DND-41 (cell line): Measurements from ENCODE around the gene PIP5KL1.

Source experiments
- ATAC-seq: fragments of 200-7000 bp; cut with Tn5 transposase; 3 replicates; pipeline ENCODE4 v1.9.1; 2021; ENCODE audit warnings: low read depth; ENCODE audit not compliant: insufficient read depth
- DNase-seq: peaks from one replicate; pipeline ENCODE4 v3.0.0-alpha.2; 2020
- H2AFZ ChIP-seq: 2 replicates; pipeline ENCODE4 v1.6.0; 2012; ENCODE audit warnings: low read depth, low read length
- H3K27ac ChIP-seq: 2 replicates; pipeline ENCODE4 v1.5.1; 2012; ENCODE audit warnings: low read length, inconsistent platforms
- H3K27me3 ChIP-seq: fragments of 200-600 bp; sonication (generic); 2 replicates; pipeline ENCODE4 v1.6.0; 2012; ENCODE audit warnings: low read length, mild to moderate bottlenecking, inconsistent platforms; ENCODE audit not compliant: insufficient read depth, poor library complexity
- H3K36me3 ChIP-seq: 2 replicates; pipeline ENCODE4 v1.5.1; 2012; ENCODE audit warnings: low read length, inconsistent platforms; ENCODE audit not compliant: insufficient read depth
- H3K4me1 ChIP-seq: 2 replicates; pipeline ENCODE4 v1.5.1; 2012; ENCODE audit warnings: mild to moderate bottlenecking, low read length; ENCODE audit not compliant: insufficient read depth
- H3K4me2 ChIP-seq: 2 replicates; pipeline ENCODE4 v1.6.0; 2012; ENCODE audit warnings: mild to moderate bottlenecking, moderate library complexity, low read length, inconsistent platforms; ENCODE audit not compliant: insufficient read depth
- H3K4me3 ChIP-seq, 2 experiments: fragments of 200-600 bp in 1 of 2; shearing (Covaris generic) in 1 of 2; 2 replicates each; pipeline ENCODE4 v1.5.1; 2012 to 2016; ENCODE audit warnings: inconsistent platforms in 2 of 2, low read length in 2 of 2, mild to moderate bottlenecking in 2 of 2, low read depth in 1 of 2, moderate library complexity in 1 of 2
- H3K79me2 ChIP-seq: 2 replicates; pipeline ENCODE4 v1.6.0; 2012; ENCODE audit warnings: low read length, inconsistent platforms; ENCODE audit not compliant: insufficient read depth
- H3K9ac ChIP-seq: 2 replicates; pipeline ENCODE4 v1.6.0; 2012; ENCODE audit warnings: low read depth, mild to moderate bottlenecking, inconsistent platforms, low read length, moderate library complexity
- H3K9me3 ChIP-seq: 2 replicates; pipeline ENCODE4 v1.5.1; 2012; ENCODE audit warnings: low read length, moderate library complexity, mild to moderate bottlenecking, inconsistent platforms; ENCODE audit not compliant: insufficient read depth, severe bottlenecking
- H4K20me1 ChIP-seq: 2 replicates; pipeline ENCODE4 v1.6.0; 2012; ENCODE audit warnings: low read length; ENCODE audit not compliant: insufficient read depth
- CTCF ChIP-seq: IDR thresholded peaks from 2 replicates; pipeline ENCODE4 v1.5.1; 2012; ENCODE audit warnings: borderline replicate concordance, low read length, moderate library complexity, mild to moderate bottlenecking; ENCODE audit not compliant: poor library complexity, severe bottlenecking; ENCODE audit errors: extremely low read depth
- EZH2 ChIP-seq: IDR thresholded peaks from 3 replicates; pipeline ENCODE4 v1.6.1; 2012; ENCODE audit warnings: borderline replicate concordance, low read depth, mild to moderate bottlenecking, moderate library complexity, low read length, inconsistent platforms; ENCODE audit not compliant: severe bottlenecking

The PIP5KL1 gene

GRCh38 chr9:127875306-127875966 lies 55.1 kb downstream of the PIP5KL1 start:
- no peak for TF ChIP-seq EZH2
- no peak for TF ChIP-seq CTCF
- Histone ChIP-seq H3K27me3 (no peaks in the 10 kb centered on the region), H3K4me3 (no peak overlapping the region), H3K79me2 (no peaks in the 10 kb centered on the region), H3K9ac (no peak overlapping the region), H3K4me1 (no peaks in the 10 kb centered on the region), H3K36me3 (no peaks in the 10 kb centered on the region), H2AFZ (no peak overlapping the region), H3K4me2 (no peak overlapping the region), H3K27ac (no peak overlapping the region), H4K20me1 (no peaks in the 10 kb centered on the region; the same call in 1 of the 2 replicates), H3K9me3 (no peaks in the 10 kb centered on the region)
- ATAC-seq (no peak), DNase-seq (no peak)

GRCh38 chr9:127874301-127875221 lies 56.0 kb downstream of the PIP5KL1 start:
- DNase-seq: no peak
- no peaks in the 10 kb centered on the region for H3K4me1 ChIP-seq
- no peak overlapping the region for H3K27ac ChIP-seq
- H3K79me2 ChIP-seq: no peaks in the 10 kb centered on the region
- H3K27me3 ChIP-seq: no peaks in the 10 kb centered on the region
- no peak overlapping the region for H3K9ac ChIP-seq
- H3K9me3 ChIP-seq: no peaks in the 10 kb centered on the region
- H3K4me3 ChIP-seq: no peak overlapping the region
- H3K4me2 ChIP-seq: no peak overlapping the region
- no peaks in the 10 kb centered on the region; the same call in 1 of the 2 replicates for H4K20me1 ChIP-seq
- no peaks in the 10 kb centered on the region for H3K36me3 ChIP-seq
- no peak for ATAC-seq
- no peak overlapping the region for H2AFZ ChIP-seq
- TF ChIP-seq EZH2 (no peak), CTCF (no peak)

GRCh38 chr9:127873886-127874285 lies 56.7 kb downstream of the PIP5KL1 start:
- no peak overlapping the region for H3K9ac ChIP-seq
- no peaks in the 10 kb centered on the region for H3K36me3 ChIP-seq
- no peaks in the 10 kb centered on the region for H3K9me3 ChIP-seq
- no peaks in the 10 kb centered on the region for H3K79me2 ChIP-seq
- no peaks in the 10 kb centered on the region for H3K4me1 ChIP-seq
- TF ChIP-seq EZH2 (no peak), CTCF (no peak)
- H3K4me3 ChIP-seq: no peak overlapping the region
- ATAC-seq: no peak
- no peak overlapping the region for H3K27ac ChIP-seq
- no peak overlapping the region for H2AFZ ChIP-seq
- H3K27me3 ChIP-seq: no peaks in the 10 kb centered on the region
- DNase-seq: no peak
- no peaks in the 10 kb centered on the region; the same call in 1 of the 2 replicates for H4K20me1 ChIP-seq
- H3K4me2 ChIP-seq: no peak overlapping the region
